ENCODE results near the gene TMOD1.
"Not testable (repeated sequence)": the region's sequence is repeated elsewhere in the genome, so short reads cannot be mapped to it uniquely, and the experiment has no call there.

TMOD1 gene

GRCh38 chr9:97599314-97599846, 97.9 kb downstream of the TMOD1 start:
- no peak for DNase-seq

- DNase-seq = no peak
Measured at GRCh38 chr9:97600531-97601227, 99.2 kb downstream of the TMOD1 start.

GRCh38 chr9:97601228-97601898, 99.9 kb downstream of the TMOD1 start:
- no peak for DNase-seq

GRCh38 chr9:97602430-97602829, 101.0 kb downstream of the TMOD1 start:
- no peak for DNase-seq

GRCh38 chr9:97604901-97605645, 103.6 kb downstream of the TMOD1 start:
- no peak for DNase-seq

GRCh38 chr9:97615439-97616072, 114.1 kb downstream of the TMOD1 start:
- peak; percentile 64 for DNase-seq

- DNase-seq = no peak
Measured at GRCh38 chr9:97617939-97618416, 116.5 kb downstream of the TMOD1 start.

- DNase-seq = not testable (repeated sequence)
Measured at GRCh38 chr9:97620063-97620462, 118.6 kb downstream of the TMOD1 start.

- not testable (repeated sequence) for DNase-seq
Measured at GRCh38 chr9:97622483-97622882, 121.0 kb downstream of the TMOD1 start.

GRCh38 chr9:97623946-97624345, 122.5 kb downstream of the TMOD1 start:
- DNase-seq = no peak

- DNase-seq = no peak
Measured at GRCh38 chr9:97625620-97626019, 124.2 kb downstream of the TMOD1 start.

GRCh38 chr9:97627624-97628023, 126.2 kb downstream of the TMOD1 start:
- DNase-seq = no peak

- no peak for DNase-seq
Measured at GRCh38 chr9:97628668-97629067, 127.2 kb downstream of the TMOD1 start.

- DNase-seq = no peak
Measured at GRCh38 chr9:97629156-97629555, 127.7 kb downstream of the TMOD1 start.

GRCh38 chr9:97630591-97630990, 129.1 kb downstream of the TMOD1 start:
- no peak for DNase-seq

- DNase-seq = peak; percentile 35
Measured at GRCh38 chr9:97632248-97632984, 130.9 kb downstream of the TMOD1 start.

- DNase-seq = peak; percentile 97
Measured at GRCh38 chr9:97632985-97633858, 131.8 kb downstream of the TMOD1 start, which contains the start of the genes NCBP1 and TSTD2. Gene NCBP1 (plus strand): TSS chr9:97633821. CDS start chr9:97633882, 61 bp downstream. Gene TSTD2 (minus strand): TSS chr9:97633368. CDS start chr9:97627562, 5,806 bp downstream.

GRCh38 chr9:97633859-97634490, 132.5 kb downstream of the TMOD1 start:
- DNase-seq = no peak

- no peak for DNase-seq
Measured at GRCh38 chr9:97635026-97635425, 133.6 kb downstream of the TMOD1 start.

GRCh38 chr9:97636903-97637302, 135.4 kb downstream of the TMOD1 start:
- no peak for DNase-seq

All from CD4-positive, alpha-beta T cell treated with Interleukin-6 for 4 hours (primary cell).